ACC112 (cell line): ENCODE data around the gene DTX4.

ENCODE experiments used
- H2AFZ ChIP-seq: fragments of 200-600 bp; sonication (generic); one replicate; pipeline ENCODE4 v1.6.0; 2017; ENCODE audit warnings: antibody characterized with exemption, low read length; ENCODE audit not compliant: unreplicated experiment
- H3K27ac ChIP-seq: fragments of 200-600 bp; sonication (generic); 2 replicates; pipeline ENCODE4 v1.5.1; 2014; ENCODE audit warnings: low read depth, mild to moderate bottlenecking, antibody characterized with exemption, low read length, moderate library complexity
- H3K27me3 ChIP-seq: fragments of 200-600 bp; sonication (generic); 2 replicates; pipeline ENCODE4 v1.6.1; 2014; ENCODE audit warnings: mild to moderate bottlenecking, antibody characterized with exemption, low read length, moderate library complexity, mixed read lengths; ENCODE audit not compliant: insufficient read depth
- H3K36me3 ChIP-seq: fragments of 200-600 bp; sonication (generic); 2 replicates; pipeline ENCODE4 v1.6.1; 2016; ENCODE audit warnings: mild to moderate bottlenecking, antibody characterized with exemption, low read length, moderate library complexity, mixed read lengths; ENCODE audit not compliant: insufficient read depth
- H3K4me1 ChIP-seq: fragments of 200-600 bp; sonication (generic); one replicate; pipeline ENCODE4 v1.6.1; 2016; ENCODE audit warnings: low read length, mixed read lengths; ENCODE audit not compliant: insufficient read depth, unreplicated experiment, control insufficient read depth
- H3K4me3 ChIP-seq: fragments of 200-600 bp; sonication (generic); 2 replicates; pipeline ENCODE4 v1.5.1; 2014; ENCODE audit warnings: mild to moderate bottlenecking, low read depth, low read length
- H3K79me2 ChIP-seq: fragments of 200-600 bp; sonication (generic); one replicate; pipeline ENCODE4 v1.6.0; 2016; ENCODE audit warnings: low read length; ENCODE audit not compliant: control insufficient read depth, unreplicated experiment, insufficient read depth

Gene DTX4

GRCh38 chr11:59182457-59183151, 10.7 kb downstream of the DTX4 start:
- Histone ChIP-seq H3K4me3 (no peak overlapping the region), H3K4me1 (no peaks in the 10 kb centered on the region), H2AFZ (no peak overlapping the region), H3K27ac (no peak overlapping the region), H3K27me3 (peaks cover 3% of the 10 kb centered on the region; the same call in 1 of the 2 replicates), H3K36me3 (no peaks in the 10 kb centered on the region), H3K79me2 (no peaks in the 10 kb centered on the region)

DNA sequence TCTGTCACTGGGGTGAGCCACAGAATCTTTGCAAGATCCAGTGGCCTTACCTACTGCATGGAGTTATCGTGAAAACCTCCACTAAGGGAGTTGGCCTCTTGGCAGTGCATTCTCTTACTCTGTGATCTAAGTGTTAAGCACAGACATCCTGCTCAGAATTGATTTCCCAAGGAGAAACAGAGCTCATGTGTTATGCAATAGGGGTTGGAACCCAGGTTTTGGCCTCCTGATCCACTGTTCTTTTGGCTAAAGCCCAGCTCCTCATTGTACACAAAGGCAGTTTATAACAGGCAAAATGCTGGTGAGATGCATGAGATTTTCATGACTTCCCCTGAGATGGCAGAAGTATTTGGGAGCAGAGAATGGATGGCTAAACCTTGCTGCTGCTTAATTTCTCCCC, 11.8 kb downstream of the DTX4 start:
- H2AFZ ChIP-seq, result no peak overlapping the region
- H3K36me3 ChIP-seq, result no peaks in the 10 kb centered on the region
- no peaks in the 10 kb centered on the region for H3K79me2 ChIP-seq
- no peak overlapping the region for H3K4me3 ChIP-seq
- no peaks in the 10 kb centered on the region for H3K4me1 ChIP-seq
- H3K27me3 ChIP-seq, result peaks cover 7% of the 10 kb centered on the region; the same call in 1 of the 2 replicates
- H3K27ac ChIP-seq, result no peak overlapping the region

DNA sequence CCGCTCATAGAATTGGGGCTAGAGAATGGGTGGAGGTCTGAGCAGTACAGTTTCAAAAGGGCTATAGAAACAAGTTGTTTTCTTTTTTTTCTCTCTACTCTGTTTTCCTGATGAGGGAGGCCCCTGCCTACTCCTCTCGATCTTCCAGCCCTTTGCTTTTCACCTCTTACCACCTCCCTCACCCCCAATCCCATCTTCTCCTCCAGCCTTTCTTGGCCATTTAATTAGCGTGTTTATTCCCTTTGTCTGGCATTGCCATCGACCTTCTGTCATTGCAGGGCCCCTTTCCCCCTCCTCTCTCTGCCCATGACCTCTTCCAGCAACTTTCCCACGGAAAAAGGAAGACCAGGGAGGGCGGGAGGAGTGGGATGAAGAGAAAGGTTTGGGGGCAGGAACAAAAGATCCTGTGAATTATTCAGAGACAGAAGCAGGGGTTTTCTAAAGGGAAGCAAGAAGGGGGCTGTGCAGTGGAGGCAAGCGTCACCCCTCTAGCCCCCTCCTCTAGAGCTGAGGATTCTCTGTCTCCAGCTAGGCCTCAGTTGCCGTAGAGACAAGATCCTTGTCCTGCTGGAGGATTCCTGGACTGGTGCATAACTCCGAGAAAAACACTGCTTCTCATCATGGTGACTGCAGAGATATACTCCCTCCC, 12.9 kb downstream of the DTX4 start:
- Histone ChIP-seq H3K27me3 (peaks cover 7% of the 10 kb centered on the region; the same call in 1 of the 2 replicates), H3K27ac (no peak overlapping the region), H3K79me2 (no peaks in the 10 kb centered on the region), H2AFZ (no peak overlapping the region), H3K4me3 (no peak overlapping the region), H3K36me3 (no peaks in the 10 kb centered on the region), H3K4me1 (no peaks in the 10 kb centered on the region)

DNA sequence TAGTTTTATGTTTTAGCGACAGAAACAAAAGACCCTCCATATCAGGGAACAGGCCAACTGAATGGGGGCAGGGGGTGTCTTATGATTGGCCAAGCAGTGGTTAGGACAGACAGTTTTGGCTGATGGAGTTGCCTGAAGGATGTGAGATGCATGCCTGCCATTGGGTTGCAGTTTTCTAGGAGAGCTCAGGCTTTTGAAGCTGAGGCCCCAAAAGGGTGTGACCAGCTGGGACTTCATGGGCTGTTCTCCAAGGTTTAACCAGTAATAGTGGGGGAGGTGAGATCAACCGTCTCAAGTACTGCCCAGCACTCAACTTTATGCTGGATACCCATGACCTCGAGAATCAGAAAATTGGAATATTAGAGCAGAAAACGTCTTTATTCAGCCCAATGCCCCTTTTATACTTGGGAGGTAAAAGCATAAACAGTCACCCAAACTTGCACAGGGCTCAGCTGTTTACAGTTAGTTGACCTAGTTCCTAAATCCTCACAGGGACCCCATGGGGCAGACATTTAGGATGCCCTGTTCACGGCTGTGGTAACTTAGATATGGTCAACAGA, 13.5 kb downstream of the DTX4 start:
- no peaks in the 10 kb centered on the region for H3K36me3 ChIP-seq
- no peak overlapping the region for H3K4me3 ChIP-seq
- H3K27ac ChIP-seq, result no peak overlapping the region
- H3K79me2 ChIP-seq, result no peaks in the 10 kb centered on the region
- H2AFZ ChIP-seq, result no peak overlapping the region
- peaks cover 7% of the 10 kb centered on the region; the same call in 1 of the 2 replicates for H3K27me3 ChIP-seq
- no peaks in the 10 kb centered on the region for H3K4me1 ChIP-seq

DNA sequence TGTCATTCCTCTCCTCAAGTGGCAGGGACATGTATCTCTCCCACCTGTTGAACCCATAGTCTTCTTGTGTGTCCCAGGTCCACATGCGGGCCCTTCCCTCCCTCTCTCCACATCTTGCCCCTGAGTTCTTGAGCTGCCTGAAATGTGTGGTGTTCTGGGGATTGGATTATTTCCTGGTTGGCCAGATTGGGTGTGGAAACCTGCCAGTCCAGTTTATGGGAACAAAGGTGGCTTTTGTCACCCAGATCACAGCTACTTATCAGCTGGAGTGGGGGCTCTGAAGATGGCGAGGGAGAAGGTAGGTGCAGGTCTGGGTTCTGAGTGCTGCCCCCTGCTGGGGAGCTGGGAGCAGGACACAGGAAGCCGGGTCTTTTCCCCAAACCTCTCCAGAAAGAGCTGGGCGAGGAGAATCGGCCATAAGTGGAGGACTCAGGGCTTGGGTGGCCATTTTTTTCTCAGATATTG, 14.2 kb downstream of the DTX4 start:
- H3K36me3 ChIP-seq, result no peaks in the 10 kb centered on the region
- no peak overlapping the region for H3K4me3 ChIP-seq
- H3K4me1 ChIP-seq, result no peaks in the 10 kb centered on the region
- H3K27me3 ChIP-seq, result peaks cover 7% of the 10 kb centered on the region; the same call in 1 of the 2 replicates
- H3K79me2 ChIP-seq, result no peaks in the 10 kb centered on the region
- H2AFZ ChIP-seq, result no peak overlapping the region
- H3K27ac ChIP-seq, result no peak overlapping the region

DNA sequence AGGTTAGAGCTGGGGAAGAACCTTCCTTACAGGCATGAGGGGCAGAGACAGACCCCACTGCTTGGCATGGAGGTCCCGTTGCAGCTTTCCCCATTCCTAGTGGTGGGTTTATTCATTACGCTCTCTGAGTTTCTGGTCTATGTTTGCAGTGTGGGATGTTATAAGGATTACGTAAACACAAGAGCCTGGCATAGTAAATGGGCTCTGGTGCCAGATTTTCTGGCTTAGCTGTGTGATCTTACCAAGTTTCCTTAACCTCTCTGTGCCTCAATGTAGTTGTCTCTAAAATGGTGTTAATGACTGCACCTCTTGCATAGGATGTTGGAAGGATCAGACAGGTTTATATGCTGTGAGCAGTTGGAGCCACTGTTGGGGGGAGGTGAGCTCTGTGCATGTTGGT, 15.1 kb downstream of the DTX4 start:
- Histone ChIP-seq H2AFZ (no peak overlapping the region), H3K79me2 (no peaks in the 10 kb centered on the region), H3K4me3 (no peak overlapping the region), H3K4me1 (no peaks in the 10 kb centered on the region), H3K36me3 (no peaks in the 10 kb centered on the region), H3K27me3 (peaks cover 8% of the 10 kb centered on the region; the same call in 1 of the 2 replicates), H3K27ac (no peak overlapping the region)

- Histone ChIP-seq H3K79me2 (no peaks in the 10 kb centered on the region), H2AFZ (no peak overlapping the region), H3K27ac (no peak overlapping the region), H3K36me3 (no peaks in the 10 kb centered on the region), H3K27me3 (peaks cover 12% of the 10 kb centered on the region; the same call in 1 of the 2 replicates), H3K4me3 (no peak overlapping the region), H3K4me1 (no peaks in the 10 kb centered on the region)
Measured at GRCh38 chr11:59187587-59187986, 15.7 kb downstream of the DTX4 start.

DNA sequence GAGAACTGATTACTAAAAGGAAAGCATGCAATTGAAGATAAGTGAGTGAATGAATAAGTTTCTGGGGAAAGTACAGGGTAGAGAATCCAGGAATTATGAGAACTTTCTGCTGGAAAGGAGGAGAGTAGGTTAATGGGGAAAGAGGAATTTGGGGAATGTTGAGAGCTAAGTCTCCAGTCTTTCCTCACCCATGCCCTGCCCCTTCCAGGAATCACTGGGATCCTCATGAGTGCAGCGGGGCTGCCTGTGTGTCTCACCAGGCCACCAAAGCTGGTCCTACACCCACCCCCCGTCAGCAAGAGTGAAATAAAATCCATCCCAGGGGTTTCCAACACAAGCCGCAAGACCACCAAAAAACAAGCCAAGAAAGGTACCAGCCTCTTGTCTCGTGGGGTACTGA, 17.0 kb downstream of the DTX4 start:
- Histone ChIP-seq H3K27ac (no peak overlapping the region), H3K36me3 (no peaks in the 10 kb centered on the region), H2AFZ (no peak overlapping the region), H3K4me3 (no peak overlapping the region), H3K4me1 (no peaks in the 10 kb centered on the region), H3K27me3 (peaks cover 12% of the 10 kb centered on the region; the same call in 1 of the 2 replicates), H3K79me2 (no peaks in the 10 kb centered on the region)

- H3K4me3 ChIP-seq, result no peak overlapping the region
- no peaks in the 10 kb centered on the region for H3K79me2 ChIP-seq
- no peak overlapping the region for H2AFZ ChIP-seq
- no peak overlapping the region for H3K27ac ChIP-seq
- no peaks in the 10 kb centered on the region for H3K36me3 ChIP-seq
- no peaks in the 10 kb centered on the region for H3K4me1 ChIP-seq
- H3K27me3 ChIP-seq, result peaks cover 12% of the 10 kb centered on the region; the same call in 1 of the 2 replicates
Measured at GRCh38 chr11:59189986-59190385, 18.1 kb downstream of the DTX4 start.

DNA sequence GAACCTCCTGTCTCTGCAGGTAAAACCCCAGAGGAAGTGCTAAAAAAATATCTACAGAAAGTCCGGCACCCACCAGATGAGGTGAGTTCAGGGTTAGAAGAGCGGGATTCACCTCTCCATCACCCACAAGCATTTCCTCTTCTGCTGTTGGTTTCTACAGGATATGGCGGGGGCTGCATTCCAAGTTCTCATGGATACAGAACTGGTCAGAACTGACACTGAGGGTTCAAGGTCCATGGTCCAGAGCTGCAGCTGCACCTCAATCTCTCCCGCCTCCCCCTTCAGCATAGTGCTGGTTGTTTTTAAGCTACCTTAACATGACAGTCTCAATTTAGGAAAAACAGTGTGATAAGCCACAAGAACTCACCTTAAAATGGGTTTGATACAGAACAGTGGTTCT, 19.2 kb downstream of the DTX4 start:
- H3K79me2 ChIP-seq, result no peaks in the 10 kb centered on the region
- H3K27ac ChIP-seq, result no peak overlapping the region
- 0 out of 2 replicates have a peak, but pooled peaks cover 8% of the 10 kb centered on the region for H3K27me3 ChIP-seq
- no peak overlapping the region for H2AFZ ChIP-seq
- H3K36me3 ChIP-seq, result no peaks in the 10 kb centered on the region
- no peak overlapping the region for H3K4me3 ChIP-seq
- no peaks in the 10 kb centered on the region for H3K4me1 ChIP-seq
